ENCODE data around the gene NTRK3. TPM values are rescaled to one million over a fixed set of nuclear protein-coding genes. Genes with fewer than 3 reads are reported as not detected.
A peak's percentile ranks its signal among the peaks of the same experiment; 100 is the strongest.

Gene NTRK3
- total RNA-seq, 1 donor from 2014 or later: 3.2 TPM

- DNase-seq (no peak), ATAC-seq (ENCODE audit: poor library complexity) (no peak)
- intact Hi-C loops (cut with DNase I): no loop called here
Observed at GRCh38 chr15:88002706-88003105, 253.8 kb downstream of the NTRK3 start.

GRCh38 chr15:87998630-87999029 lies 257.9 kb downstream of the NTRK3 start:
- intact Hi-C loops (cut with DNase I): no loop called here
- DNase-seq: no peak
- peak; percentile 75 for ATAC-seq (ENCODE audit: poor library complexity)

- ATAC-seq (ENCODE audit: poor library complexity): no peak
- intact Hi-C loops (cut with DNase I): no loop called here
- no peak for DNase-seq
Observed at GRCh38 chr15:87986776-87987175, 269.8 kb downstream of the NTRK3 start.

- DNase-seq (no peak), ATAC-seq (ENCODE audit: poor library complexity) (no peak)
- intact Hi-C loops (cut with DNase I): no loop called here
Observed at GRCh38 chr15:87985451-87985850, 271.1 kb downstream of the NTRK3 start.

- peak; percentile 73 for ATAC-seq (ENCODE audit: poor library complexity)
- intact Hi-C loops (cut with DNase I): no loop called here
- DNase-seq: no peak
Observed at GRCh38 chr15:87981969-87982368, 274.6 kb downstream of the NTRK3 start.

- no peak for DNase-seq
- no peak for ATAC-seq (ENCODE audit: poor library complexity)
- intact Hi-C loops (cut with DNase I): no loop called here
Observed at GRCh38 chr15:87977907-87978306, 278.6 kb downstream of the NTRK3 start.

- DNase-seq (no peak), ATAC-seq (ENCODE audit: poor library complexity) (no peak)
- intact Hi-C loops (cut with DNase I): no loop called here
Observed at GRCh38 chr15:87976552-87976951, 280.0 kb downstream of the NTRK3 start.

GRCh38 chr15:87973501-87974215 lies 282.9 kb downstream of the NTRK3 start:
- no peak for ATAC-seq (ENCODE audit: poor library complexity)
- no peak for DNase-seq
- intact Hi-C loops (cut with DNase I): no loop called here

- intact Hi-C loops (cut with DNase I): no loop called here
- ATAC-seq (ENCODE audit: poor library complexity) (no peak), DNase-seq (no peak)
Observed at GRCh38 chr15:87971076-87971475, 285.5 kb downstream of the NTRK3 start.

- no peak for ATAC-seq (ENCODE audit: poor library complexity)
- intact Hi-C loops (cut with DNase I): no loop called here
- DNase-seq: no peak
Observed at GRCh38 chr15:87967951-87968350, 288.6 kb downstream of the NTRK3 start.

- ATAC-seq (ENCODE audit: poor library complexity): no peak
Observed at GRCh38 chr15:87965304-87965703, 291.2 kb downstream of the NTRK3 start.

GRCh38 chr15:87962428-87962827 lies 294.1 kb downstream of the NTRK3 start:
- DNase-seq: no peak
- ATAC-seq (ENCODE audit: poor library complexity): no peak
- intact Hi-C loops (cut with DNase I): no loop called here

More at GRCh38 chr15:87965304-87965703, 291.2 kb downstream of the NTRK3 start:
- DNase-seq: no peak
- intact Hi-C loops (cut with DNase I): no loop called here

GRCh38 chr15:87961851-87962420 lies 294.6 kb downstream of the NTRK3 start:
- ATAC-seq (ENCODE audit: poor library complexity) (no peak), DNase-seq (no peak)
- intact Hi-C loops (cut with DNase I): no loop called here

- ATAC-seq (ENCODE audit: poor library complexity) (no peak), DNase-seq (no peak)
- intact Hi-C loops (cut with DNase I): no loop called here
Observed at GRCh38 chr15:87959662-87960061, 296.9 kb downstream of the NTRK3 start.

- DNase-seq: no peak
- intact Hi-C loops (cut with DNase I): no loop called here
- no peak for ATAC-seq (ENCODE audit: poor library complexity)
Observed at GRCh38 chr15:87959080-87959479, 297.5 kb downstream of the NTRK3 start.

GRCh38 chr15:87955284-87955909 lies 301.1 kb downstream of the NTRK3 start:
- intact Hi-C loops (cut with DNase I): no loop called here
- peak; percentile 59 for ATAC-seq (ENCODE audit: poor library complexity)
- no peak for DNase-seq

- DNase-seq: no peak
- ATAC-seq (ENCODE audit: poor library complexity): peak; percentile 47
- intact Hi-C loops (cut with DNase I): no loop called here
Observed at GRCh38 chr15:87954793-87955192, 301.7 kb downstream of the NTRK3 start.

GRCh38 chr15:87952736-87953287 lies 303.7 kb downstream of the NTRK3 start:
- intact Hi-C loops (cut with DNase I): no loop called here
- DNase-seq (no peak), ATAC-seq (ENCODE audit: poor library complexity) (no peak)

GRCh38 chr15:87949575-87950223 lies 306.8 kb downstream of the NTRK3 start:
- DNase-seq (peak; percentile 54), ATAC-seq (ENCODE audit: poor library complexity) (peak; percentile 83)
- intact Hi-C loops (cut with DNase I): no loop called here
